CD4-positive, alpha-beta T cell treated with Interleukin-6 for 4 hours (primary cell): ENCODE measurements around the gene TACSTD2.
A peak's percentile ranks its signal among the peaks of the same experiment; 100 is the strongest.
"Not testable (repeated sequence)": the region's sequence is repeated elsewhere in the genome, so short reads cannot be mapped to it uniquely, and the experiment has no call there.

Source experiments
- DNase-seq: peaks from one replicate; pipeline ENCODE4 v3.0.0-alpha.2; 2020; ENCODE audit warnings: mixed read lengths

The TACSTD2 gene

GRCh38 chr1:58561633-58562032, 15.4 kb downstream of the TACSTD2 start:
- DNase-seq = no peak

GRCh38 chr1:58555393-58555792, 21.7 kb downstream of the TACSTD2 start:
- no peak for DNase-seq

DNA sequence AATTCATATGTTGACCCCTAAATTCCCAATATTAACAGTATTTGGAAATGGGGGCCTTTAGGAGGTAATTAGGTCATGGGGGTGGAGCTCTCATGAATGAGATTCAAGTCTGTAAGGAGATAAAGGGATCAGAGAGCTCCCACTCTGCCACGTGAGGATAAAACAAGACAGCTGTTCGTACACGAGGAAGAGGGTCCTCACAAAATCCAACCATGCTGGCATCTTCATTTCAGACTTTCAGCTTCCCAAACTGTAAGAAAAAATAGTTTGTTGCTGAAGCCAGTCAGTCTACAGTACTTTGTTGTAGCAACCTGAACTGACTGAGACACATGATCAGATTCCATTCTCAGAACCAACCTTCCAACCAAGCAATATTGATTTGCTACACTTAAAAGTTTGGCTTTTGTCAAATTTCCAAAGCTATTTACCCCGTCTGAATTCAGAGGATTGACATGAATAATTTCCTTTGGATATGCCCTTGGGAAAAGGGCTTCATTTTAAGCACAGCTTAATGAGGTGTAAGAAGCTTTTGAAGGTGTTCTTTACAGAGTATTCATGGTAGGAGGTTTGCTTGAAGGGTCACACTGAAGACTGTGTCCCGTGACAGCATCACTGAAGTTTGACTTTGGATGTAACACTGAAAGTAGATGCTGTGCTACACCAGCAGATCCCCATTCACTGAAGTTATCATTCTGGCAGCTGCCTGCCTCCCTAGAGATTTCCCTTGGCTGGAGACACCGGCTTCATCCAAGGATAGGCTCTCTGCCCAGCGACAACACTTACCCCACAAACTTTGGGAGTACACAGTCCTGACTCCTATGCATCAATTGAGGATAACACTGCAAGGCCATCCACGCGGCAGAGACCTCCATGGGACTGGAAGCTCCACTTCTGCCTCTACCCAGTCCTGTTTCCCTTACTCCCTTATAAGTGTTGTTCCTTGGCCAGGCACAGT, 25.6 kb downstream of the TACSTD2 start:
- DNase-seq = no peak

DNA sequence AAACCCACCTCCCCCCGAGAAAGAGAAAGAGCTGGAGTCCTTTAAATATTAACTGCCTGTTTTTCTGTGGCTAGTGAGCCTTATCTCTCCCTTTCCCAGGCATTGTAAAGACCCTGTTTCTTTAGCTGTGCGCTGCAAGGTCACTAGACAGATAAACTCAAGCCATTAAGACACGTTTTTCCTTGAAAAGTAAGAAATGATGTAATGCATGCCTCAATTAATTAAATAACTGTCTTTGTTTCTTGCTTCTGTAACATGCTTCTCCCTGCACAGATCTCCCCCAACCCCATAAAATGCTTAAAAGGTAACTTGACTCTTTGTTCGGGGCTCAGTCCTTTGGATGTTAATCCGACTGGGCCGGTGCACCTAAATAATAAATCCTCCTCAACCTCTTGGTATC, 27.8 kb downstream of the TACSTD2 start:
- DNase-seq = not testable (repeated sequence)

DNA sequence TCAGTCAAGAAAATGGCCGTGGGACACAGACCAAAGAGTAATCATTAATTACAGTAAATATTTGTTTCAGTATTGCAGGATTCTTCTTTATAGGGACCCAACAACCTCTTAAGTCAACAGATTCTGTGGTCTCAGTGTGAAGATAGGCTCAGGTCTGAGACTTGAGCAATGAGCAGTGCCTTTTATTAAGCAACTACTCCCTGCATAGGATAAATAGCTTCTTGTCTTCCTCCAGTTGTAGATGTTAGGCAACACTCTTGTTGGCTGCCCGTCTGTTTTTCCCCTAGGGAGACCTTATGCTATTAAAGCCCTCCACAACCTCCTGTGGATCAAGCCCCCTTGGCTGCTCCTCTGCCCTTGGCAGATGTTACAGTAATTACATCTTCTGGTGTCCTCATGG, 28.7 kb downstream of the TACSTD2 start:
- DNase-seq = no peak

- peak; percentile 98 for DNase-seq
Observed at GRCh38 chr1:58546520-58547308, 30.3 kb downstream of the TACSTD2 start, which contains the start of gene OMA1. OMA1 (minus strand) TSS chr1:58546726; CDS start chr1:58539294, 7,432 bp downstream.

GRCh38 chr1:58545591-58546519, 31.2 kb downstream of the TACSTD2 start:
- DNase-seq = peak; percentile 80

GRCh38 chr1:58543260-58543659, 33.8 kb downstream of the TACSTD2 start:
- DNase-seq = no peak

- DNase-seq = no peak
Observed at GRCh38 chr1:58539553-58539952, 37.5 kb downstream of the TACSTD2 start.

- DNase-seq = no peak
Observed at GRCh38 chr1:58538821-58539220, 38.2 kb downstream of the TACSTD2 start.

- DNase-seq = not testable (repeated sequence)
Observed at GRCh38 chr1:58531842-58532241, 45.2 kb downstream of the TACSTD2 start.

- DNase-seq = no peak
Observed at GRCh38 chr1:58529284-58529683, 47.8 kb downstream of the TACSTD2 start.

DNA sequence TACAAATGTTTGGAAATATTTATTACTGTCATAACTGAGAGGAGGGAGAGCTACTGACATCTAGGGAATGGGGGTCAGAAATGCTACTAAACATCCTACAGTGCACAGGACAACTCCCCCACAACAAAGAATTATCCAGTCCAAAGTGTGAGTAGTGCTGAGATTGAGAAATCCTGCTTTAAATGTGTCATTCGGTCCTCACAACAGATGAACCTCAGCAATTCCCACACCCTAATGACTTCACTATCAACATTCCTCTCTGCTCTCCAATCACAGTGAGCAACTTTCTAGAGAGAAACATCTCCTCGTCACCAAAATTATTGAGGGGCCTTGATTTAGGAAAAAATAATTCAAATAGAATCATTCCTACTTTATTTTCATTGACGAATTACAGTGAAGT, 48.5 kb downstream of the TACSTD2 start:
- no peak for DNase-seq
